KOPT-K1 (cell line): ENCODE results near the gene PNMA1.

Experiments used
- H3K27ac ChIP-seq: fragments of 200-600 bp; sonication (generic); 2 replicates; pipeline ENCODE4 v1.5.1; 2016; ENCODE audit warnings: antibody characterized with exemption, mild to moderate bottlenecking, low read depth, low read length; ENCODE audit not compliant: poor library complexity, severe bottlenecking
- H3K36me3 ChIP-seq: fragments of 200-600 bp; sonication (generic); 2 replicates; pipeline ENCODE4 v1.5.1; 2017; ENCODE audit warnings: antibody characterized with exemption, mild to moderate bottlenecking, low read length, moderate library complexity; ENCODE audit not compliant: insufficient read depth
- H3K9me3 ChIP-seq: fragments of 200-600 bp; sonication (generic); 2 replicates; pipeline ENCODE4 v1.5.1; 2017; ENCODE audit warnings: antibody characterized with exemption, low read length, mild to moderate bottlenecking; ENCODE audit not compliant: insufficient read depth, poor library complexity, severe bottlenecking

PNMA1 gene

DNA sequence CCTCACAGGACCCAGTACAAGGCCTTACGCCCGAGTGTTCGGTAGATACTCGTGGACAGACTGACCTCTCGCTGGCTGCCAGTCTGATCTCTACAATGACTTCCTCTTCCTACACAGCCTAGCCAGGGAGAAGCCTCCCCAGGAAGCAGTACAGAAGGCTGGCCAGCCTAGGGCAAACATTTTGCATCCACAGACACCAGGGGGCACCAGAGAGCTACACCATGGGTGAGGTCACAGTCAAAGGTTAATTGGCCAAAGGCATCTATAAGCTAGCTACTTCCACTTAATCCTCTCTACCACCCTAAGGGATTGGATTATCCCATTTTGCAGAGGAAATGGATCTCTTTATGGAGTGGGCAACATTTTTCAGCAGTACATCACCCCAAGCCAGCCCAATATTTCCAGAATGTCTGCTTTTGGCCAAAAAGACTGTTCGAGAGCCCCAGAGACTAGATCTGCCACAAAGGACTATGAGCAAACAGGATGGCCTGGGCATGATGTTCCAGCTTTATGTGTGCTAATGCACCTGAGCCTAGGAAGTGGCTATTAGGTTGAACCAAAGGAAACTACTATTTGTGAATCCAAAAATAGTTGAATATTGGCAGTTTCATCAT, 14.6 kb upstream of the PNMA1 start:
- Histone ChIP-seq H3K27ac (no peak overlapping the region), H3K9me3 (no peaks in the 10 kb centered on the region), H3K36me3 (peaks cover 98% of the 10 kb centered on the region)

DNA sequence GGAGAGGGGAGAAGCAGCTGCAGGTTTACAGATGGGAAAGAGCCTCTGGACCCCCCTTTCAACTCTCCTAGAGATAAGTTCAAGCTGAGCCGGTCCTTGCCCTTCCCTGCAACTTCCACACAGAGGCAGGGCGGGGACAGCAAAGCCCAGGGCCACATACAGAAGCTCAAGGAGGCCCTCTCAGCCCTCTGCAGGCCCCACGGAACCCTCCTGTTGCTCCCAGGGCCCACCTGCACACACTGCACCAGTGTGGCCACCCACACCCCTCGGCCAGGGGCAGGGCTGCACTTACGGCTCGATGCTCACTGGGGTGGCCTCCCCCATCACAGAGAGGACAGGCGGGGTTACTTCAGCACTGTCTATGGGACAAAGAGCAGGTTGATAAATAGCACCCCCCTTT, 13.0 kb upstream of the PNMA1 start:
- no peaks in the 10 kb centered on the region for H3K9me3 ChIP-seq
- peaks cover 100% of the 10 kb centered on the region for H3K36me3 ChIP-seq
- peak overlapping the region; percentile 29 for H3K27ac ChIP-seq

DNA sequence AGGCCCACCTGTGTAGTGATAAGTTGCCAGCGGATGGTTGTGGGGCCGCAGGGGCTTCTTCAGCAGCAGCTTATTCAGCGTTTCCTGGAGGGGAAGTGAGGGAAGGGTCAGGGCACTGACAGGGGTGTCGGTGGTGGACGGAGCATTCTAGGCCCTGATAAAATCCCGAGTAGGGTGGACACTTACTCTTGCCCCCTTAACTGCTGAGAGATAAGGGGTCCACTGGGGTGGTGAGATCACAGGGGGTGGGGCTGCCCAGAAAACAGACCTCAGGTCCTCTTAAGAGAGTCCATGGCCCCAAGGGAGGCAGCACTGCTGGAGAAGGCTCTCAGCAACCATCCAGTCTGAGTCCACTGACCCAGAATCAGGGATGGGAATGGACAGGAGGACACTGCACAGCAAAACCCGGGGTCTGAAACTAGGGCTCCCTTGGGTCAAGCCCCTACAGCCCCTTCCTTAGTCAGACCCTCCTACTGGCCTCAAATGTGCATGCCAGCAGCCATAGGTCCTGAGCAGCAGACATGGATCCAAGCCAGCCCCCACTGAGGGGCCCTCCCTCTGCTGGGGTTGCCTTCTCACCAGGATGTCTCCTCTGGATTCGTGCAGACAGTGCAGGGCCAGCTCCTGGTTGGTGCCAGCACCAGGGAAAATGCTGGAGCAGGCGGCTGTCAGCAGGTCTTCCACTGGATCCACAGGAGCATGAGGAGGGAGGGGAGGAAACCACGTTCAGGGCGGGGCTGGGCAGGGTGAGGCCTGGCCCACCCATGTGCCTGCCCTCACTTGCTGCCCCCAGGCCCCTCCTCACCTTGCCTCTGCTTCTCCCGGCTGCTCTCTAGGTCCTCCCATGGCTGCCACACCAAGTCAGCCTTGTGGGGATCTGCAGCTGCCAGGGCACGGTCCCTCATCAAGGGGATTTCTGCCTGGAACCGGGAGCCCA, 12.1 kb upstream of the PNMA1 start:
- peaks cover 100% of the 10 kb centered on the region for H3K36me3 ChIP-seq
- H3K27ac ChIP-seq: peak overlapping the region; percentile 29
- no peaks in the 10 kb centered on the region for H3K9me3 ChIP-seq

DNA sequence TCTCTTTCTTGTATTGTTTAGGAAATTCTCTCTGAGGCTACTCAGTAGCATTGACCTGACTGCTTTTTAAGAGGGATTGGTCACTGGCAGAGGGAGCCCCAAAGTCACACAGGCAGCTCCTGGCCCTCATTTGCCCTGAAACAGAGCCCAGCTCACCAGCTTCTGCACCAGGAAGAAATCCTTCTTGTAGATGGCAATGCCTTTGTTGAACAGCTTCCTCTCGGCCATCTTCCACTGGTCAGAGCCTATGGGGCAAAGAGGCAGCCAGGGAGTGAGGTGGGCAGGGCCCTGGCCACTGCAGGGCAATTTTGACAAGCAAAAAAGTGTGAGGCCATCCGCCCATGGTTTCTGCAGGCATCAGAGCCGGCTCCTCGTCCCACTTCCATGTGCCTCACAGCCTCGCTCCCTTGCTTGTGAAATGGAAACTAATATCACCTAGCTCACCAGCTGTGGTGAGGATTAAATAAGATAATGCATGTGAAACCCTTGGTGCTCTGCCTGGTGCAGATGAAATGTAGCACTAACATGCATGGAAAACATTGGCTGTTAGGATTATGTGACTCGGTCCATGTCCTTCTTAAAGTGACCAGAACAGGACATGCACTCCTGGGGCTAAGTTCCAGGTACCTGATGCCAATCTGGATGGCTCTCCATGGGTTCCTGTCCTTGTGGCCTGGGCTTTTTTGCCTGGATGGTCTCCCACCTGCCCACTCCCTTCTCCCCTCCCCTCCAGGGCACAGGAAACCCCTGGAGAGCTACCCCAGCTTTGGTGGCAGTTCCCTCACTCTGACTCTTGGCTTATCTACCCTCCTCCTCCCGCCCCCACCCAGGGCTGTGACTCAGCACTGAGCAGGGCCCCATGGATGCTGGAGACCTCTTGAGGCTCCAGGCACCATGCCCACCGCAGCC, 11.2 kb upstream of the PNMA1 start:
- peak overlapping the region; percentile 29 for H3K27ac ChIP-seq
- no peaks in the 10 kb centered on the region for H3K9me3 ChIP-seq
- peaks cover 100% of the 10 kb centered on the region for H3K36me3 ChIP-seq

DNA sequence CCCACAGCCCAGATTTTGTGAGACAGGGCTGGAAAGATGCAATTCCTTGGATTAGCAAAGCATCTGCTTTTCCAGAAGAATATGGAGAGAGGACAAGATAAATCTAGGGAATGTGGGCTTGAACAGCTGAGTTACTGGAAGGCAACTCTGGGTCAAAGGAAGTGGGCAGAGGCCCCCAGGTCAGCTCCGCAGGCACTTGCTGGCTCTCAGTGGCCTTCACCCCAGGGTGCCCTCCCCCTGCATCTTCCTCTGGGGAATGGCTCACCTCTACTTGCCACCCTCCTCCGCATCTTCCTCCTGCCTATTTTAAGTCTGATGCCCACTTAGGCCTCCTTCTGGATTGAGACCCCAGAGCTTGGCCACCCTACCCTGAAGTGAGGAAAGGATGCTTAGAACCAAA, 10.5 kb upstream of the PNMA1 start:
- Histone ChIP-seq H3K36me3 (peaks cover 100% of the 10 kb centered on the region), H3K27ac (no peak overlapping the region), H3K9me3 (no peaks in the 10 kb centered on the region)

DNA sequence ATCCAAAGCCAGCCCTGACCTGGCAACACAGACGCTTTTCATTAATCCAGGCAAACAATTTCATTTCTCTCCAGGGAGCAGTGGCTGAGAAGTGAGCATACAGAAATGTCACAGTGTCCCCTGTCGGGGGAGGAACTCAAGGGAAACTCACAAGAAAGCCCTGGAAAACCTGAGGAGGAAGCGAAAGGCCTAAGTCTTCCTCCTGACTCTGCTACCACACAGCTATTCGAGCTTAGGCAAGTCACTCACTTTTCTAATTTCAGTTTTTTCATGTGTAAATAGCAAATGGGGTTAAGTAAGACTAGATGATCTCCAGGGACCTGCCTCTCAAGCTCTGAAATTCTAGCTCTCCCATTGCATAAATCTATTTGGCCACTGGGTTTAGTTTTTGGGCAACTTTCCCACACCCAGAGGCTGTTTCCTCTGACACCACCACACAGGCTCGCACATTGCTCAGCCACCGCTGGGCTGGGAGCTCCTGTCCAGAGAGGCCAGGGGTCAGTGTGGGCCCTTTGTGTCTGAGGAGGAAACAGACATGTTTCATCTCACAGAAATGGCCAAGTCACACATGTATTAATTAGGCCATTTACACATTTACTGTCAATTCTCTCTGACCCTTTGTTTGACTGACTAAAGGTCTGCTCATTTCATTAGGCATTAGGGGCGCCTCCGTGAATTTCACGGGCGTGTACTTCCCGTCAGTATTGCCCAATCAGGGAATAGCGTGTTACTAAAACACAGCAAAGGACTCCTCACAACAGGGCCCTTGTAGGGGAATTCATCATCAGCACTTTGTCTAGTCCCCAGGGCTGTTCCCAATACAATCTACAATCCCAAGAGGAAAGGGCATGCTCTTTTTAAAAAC, 9.8 kb upstream of the PNMA1 start:
- H3K9me3 ChIP-seq: no peaks in the 10 kb centered on the region
- peaks cover 99% of the 10 kb centered on the region for H3K36me3 ChIP-seq
- H3K27ac ChIP-seq: peak overlapping the region; percentile 37

DNA sequence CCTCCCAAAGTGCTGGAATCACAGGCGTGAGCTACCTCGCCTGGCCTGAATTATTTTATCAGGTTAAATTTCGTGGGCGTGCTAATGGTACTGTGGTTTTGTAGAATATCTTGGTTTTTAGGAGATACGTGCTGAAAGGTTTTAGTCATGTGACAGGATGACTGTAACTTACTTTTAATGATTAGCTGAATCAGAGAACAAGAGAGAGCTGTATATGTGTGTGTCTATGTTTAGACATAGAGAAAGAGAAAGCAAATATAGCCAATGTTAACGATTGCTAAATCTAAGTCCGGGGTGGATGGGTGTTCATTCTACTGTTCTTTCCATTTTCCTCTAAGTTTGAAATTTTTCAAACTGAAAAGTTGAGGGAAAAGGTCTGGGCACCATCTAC, 9.2 kb upstream of the PNMA1 start:
- H3K36me3 ChIP-seq: peaks cover 98% of the 10 kb centered on the region
- peak overlapping the region; percentile 37 for H3K27ac ChIP-seq
- no peaks in the 10 kb centered on the region for H3K9me3 ChIP-seq

DNA sequence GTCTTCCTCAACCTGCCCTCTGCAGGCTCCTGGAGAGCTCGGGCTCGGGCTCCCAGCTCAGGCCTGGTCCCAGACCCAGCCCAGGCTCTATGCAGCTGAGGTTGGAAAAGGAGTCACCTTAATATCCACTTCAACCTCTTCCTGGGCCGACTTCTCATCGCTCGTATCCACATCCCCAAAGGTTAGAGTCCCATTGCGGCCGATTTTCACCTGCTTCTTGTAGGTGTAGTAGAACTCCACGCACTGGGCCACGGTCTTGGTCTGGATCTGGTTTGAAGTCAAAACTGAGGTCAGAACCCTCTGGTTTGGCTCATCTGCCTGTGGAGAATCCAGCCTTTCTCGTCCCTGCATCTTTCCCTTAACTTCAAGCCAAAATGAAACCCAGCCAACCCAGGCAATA, 8.4 kb upstream of the PNMA1 start:
- no peaks in the 10 kb centered on the region for H3K9me3 ChIP-seq
- peaks cover 98% of the 10 kb centered on the region for H3K36me3 ChIP-seq

DNA sequence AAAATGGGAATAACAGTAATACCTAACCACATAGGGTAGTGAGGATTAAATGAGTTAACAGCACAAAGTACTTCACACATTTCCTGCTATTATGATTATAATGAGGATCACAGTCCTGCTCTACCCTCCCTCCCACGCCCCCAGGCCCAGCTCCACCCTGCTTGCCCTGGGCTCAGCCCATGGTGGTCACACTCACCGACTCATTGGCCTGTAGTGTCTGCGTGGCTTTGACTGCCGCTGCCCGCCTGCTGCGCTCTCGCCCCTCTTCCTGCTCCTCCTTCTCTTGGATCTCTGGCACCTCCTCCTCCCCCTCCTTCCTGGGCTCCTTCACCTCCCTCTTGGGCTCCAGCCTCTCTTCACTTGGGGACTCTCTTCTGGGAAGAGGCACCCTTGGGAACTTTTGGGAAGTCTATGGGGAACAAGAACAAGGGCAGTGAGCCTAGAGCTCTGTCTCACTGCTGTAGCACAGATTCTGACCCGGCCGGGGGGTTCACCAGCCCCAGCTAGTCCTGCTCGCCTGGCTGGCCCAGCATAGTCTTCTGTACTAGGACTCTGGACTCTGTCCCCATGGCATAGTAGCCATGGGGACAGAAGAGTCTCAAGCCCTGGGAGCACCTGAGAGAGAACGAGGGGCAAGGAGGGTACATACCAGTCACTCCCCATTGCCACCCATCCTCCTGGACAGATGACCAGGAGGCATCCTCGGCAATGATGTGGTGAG, 7.1 kb upstream of the PNMA1 start:
- H3K36me3 ChIP-seq: peaks cover 95% of the 10 kb centered on the region

More for the DNA sequence above, 8.4 kb upstream of the PNMA1 start:
- H3K27ac ChIP-seq: no peak overlapping the region

DNA sequence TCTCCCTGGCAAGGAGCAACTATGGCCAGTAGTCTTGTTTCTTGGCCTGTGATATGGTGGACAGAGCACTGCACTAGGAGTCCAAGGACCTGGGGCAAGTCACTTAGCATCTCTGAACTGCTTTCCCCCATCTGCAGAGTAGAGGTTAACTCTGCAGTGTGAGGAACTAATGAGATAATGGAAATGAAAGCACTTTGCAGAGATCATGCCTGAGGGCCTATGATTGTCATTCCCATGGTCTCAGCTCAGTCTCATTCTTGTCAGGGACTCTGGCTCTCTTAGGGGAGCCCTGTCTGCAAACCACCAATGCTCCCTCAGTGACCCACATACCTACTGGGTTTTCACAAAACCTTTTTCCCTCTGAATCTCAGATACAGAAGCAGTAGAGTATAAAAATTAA, 6.5 kb upstream of the PNMA1 start:
- Histone ChIP-seq H3K9me3 (no peaks in the 10 kb centered on the region), H3K36me3 (peaks cover 94% of the 10 kb centered on the region)

More for the DNA sequence above, 7.1 kb upstream of the PNMA1 start:
- Histone ChIP-seq H3K9me3 (no peaks in the 10 kb centered on the region), H3K27ac (no peak overlapping the region)

DNA sequence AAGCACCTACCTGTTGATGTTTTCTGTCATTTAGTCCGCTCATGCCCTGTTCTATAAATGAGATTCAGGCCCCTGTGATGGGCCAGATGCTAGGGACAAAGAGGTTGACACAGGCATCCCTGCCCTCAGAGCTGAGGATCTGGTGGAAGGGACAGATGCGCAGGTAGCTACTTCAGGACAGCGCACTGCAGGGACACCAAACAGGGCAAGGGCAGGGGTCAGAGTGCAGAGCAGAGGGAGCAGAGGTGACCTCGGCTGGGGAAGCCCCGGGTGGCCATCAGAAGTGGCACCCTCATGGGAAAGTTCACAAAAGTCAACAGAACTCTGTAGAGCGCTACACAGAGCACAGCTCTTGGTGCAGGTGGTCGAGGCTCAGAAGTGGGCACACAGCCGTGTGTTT, 5.6 kb upstream of the PNMA1 start:
- peaks cover 89% of the 10 kb centered on the region for H3K36me3 ChIP-seq
- H3K27ac ChIP-seq: no peak overlapping the region
- no peaks in the 10 kb centered on the region for H3K9me3 ChIP-seq

More for the DNA sequence above, 6.5 kb upstream of the PNMA1 start:
- H3K27ac ChIP-seq: no peak overlapping the region

DNA sequence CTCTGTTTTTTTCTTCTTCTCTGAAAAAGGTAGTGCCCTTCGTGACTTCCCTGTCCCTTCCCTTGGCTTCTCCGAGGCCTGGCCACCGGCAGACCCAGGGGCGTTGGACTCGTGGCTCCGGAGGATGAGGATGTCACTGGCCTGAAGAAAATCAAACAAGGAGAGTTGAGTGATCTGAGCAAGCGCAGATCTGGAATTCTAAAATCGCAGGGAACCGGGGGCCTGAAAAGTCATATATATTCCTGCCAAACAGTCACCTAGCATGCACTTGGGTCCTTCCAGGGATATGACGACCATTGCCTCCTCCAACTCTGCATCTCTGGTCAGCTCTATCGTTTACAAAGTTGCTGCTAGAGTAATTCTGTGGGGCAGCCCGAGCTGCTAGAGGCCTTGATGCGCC, 5.2 kb upstream of the PNMA1 start:
- H3K9me3 ChIP-seq: no peaks in the 10 kb centered on the region
- peaks cover 85% of the 10 kb centered on the region for H3K36me3 ChIP-seq
- H3K27ac ChIP-seq: no peak overlapping the region

DNA sequence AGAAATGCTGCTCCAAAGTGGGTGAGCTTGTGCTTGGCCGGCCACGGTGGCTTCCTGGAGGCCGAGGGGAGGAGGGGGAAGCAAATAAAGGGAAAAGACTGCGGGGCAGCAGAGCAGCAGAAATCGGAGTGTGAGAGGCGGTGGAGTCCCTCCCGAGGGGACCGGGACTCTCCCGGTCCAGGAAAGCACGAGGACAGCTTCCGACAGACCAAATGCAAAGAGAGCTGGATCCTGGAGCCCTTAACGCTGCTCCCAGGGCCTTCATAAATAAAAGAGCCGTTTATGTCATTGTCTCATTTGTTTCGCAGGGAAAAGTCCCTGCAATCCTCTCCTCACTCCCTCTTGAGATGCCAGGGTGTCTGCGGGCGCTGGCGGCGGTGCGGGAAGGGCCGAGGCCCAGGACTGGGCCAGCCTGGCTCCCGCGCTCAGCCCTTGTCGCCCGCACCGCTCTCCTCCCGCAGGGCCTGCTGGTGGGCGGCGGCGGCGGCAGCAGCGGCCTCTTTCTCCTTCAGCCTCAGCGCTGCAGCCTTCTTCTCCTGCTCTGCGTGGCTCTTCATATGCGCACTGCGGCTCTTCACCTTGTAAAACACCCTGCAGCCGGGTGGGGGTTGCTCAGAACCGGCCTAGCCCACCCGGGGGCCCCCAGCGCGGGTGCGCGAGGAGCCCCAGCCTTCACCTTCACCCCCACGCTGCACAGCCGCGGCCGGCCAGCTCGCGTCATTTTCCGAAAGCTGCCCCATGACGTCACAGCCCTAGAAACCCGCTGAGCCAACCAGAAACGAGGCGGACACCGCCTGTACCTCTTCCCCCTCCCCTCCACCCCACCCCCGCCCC, 4.5 kb upstream of the PNMA1 start:
- H3K27ac ChIP-seq: no peak overlapping the region
- H3K36me3 ChIP-seq: peaks cover 78% of the 10 kb centered on the region
- no peaks in the 10 kb centered on the region for H3K9me3 ChIP-seq
